Nucleus accumbens (tissue), 56 donors: Measurements from ENCODE around the gene KLHL26.

ENCODE experiments used
- DNase-seq, 56 donors: peaks; one replicate each; lab custom pipeline; 2025; lab: John Stamatoyannopoulos, UW

The KLHL26 gene

DNA sequence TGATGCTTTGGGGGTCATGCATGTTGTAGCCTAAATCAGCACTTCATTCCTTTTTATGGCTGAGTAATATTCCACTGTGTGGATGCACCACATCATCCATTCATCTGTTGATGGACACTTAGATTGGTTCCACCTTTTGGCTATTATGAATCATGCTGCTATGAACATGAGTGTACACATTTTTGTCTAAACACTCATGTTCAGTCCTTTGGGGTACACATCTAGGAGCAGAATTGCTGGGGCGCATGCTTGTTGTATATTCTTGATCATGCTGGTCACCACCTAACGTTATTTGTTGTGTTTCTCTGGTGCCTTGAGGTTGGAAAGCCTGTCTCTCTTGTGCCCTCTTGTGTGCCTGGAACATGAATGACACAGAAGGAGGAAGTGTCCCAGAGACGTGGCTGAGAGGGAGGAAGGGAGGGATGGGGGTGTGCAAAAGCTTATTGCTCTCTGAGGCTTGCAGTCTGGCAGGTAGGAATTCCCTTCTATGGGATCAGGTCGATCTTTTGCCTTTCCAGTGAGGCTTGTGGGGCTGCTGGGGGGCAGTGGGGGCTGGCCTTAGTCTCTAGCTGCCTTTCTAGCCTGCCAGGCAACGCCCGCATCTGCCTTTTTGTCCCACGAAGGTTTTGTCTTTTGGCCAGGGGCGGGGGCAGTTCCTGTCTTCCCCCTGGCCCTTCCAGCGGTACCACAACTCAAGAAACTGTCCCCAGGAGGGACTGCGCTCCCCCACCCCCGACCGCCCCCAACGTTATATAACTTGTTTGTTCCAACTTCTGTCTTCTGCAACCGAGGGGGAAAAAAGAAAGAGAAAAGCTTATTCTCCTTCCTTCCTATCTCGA, 7.6 kb downstream of the KLHL26 start:
- peak in 37 of 56 donors; percentile 15 to 79 (median 52) for DNase-seq

DNA sequence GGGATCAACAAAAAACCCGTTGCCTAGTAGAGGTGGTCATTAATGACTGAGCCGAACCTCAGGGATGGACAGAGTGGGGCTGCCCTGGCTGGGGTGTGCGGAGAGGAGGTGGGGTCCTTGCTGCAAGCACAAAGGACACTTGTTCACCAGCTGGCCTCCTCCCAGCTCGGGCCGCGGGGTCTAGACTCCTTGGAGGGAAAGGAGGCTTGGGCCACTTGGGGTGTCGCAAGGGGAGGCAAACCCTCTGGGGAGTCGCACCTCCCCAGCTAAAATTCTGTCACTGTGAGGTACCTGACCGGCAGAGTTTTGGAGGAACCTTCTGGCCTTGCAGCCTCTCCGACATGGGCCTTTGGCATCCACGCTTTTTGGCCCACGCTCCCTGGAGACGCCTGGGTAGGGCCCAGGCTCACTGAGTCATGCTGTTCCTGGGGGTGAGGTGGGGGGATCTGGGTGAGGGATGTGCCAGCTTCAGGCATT, 8.2 kb downstream of the KLHL26 start:
- peak in 52 of 56 donors; percentile 20 to 94 (median 74) for DNase-seq

DNA sequence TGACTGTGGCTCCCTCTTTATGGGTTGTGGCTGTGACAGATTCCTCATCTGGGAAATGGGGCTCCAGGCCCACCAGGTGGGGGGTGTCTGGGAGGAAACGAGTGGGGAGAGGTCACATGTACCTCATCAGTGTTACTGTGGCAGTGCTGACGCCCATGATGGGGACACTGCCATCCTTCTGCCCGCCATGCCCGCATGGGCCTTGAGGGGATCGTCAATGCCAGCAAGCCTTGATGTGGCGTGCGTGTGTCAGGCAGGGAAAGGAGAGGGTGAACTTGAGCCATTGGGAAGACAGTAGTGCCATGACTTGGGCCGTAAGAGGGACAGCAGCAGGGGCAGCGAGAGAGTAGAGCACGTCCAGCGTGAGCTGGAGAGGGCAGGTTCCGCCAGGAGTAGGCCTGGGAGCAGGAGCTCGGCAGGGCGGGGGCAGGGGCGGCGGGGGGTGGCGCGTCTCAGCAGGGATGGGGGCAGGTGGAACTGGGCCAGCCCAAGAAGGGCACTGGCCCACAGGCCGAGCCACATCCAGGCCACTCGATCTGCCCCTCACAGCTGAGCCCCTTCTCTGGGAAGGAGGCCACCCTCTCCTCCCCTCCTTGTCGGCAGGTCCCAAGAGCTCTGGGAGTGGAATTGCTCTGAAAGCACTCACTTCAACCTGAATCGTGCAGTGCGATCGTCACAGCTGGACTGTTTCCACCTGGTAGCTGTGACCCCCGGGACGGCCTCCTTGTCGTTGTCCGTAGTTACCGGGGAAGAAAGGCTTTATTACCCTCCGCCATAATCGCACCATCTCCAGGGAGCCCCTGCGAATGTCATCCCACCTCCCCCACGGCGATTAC, 9.9 kb downstream of the KLHL26 start:
- peak in 4 of 56 donors; percentile 10 to 59 (median 34) for DNase-seq

- DNase-seq = no peak
These were observed 10.5 kb downstream of the KLHL26 start for GRCh38 chr19:18647371-18647767.

- no peak for DNase-seq
These were observed 11.0 kb downstream of the KLHL26 start for GRCh38 chr19:18647807-18648206.

- DNase-seq = no peak
These were observed 12.1 kb downstream of the KLHL26 start for GRCh38 chr19:18648973-18649315.

DNA sequence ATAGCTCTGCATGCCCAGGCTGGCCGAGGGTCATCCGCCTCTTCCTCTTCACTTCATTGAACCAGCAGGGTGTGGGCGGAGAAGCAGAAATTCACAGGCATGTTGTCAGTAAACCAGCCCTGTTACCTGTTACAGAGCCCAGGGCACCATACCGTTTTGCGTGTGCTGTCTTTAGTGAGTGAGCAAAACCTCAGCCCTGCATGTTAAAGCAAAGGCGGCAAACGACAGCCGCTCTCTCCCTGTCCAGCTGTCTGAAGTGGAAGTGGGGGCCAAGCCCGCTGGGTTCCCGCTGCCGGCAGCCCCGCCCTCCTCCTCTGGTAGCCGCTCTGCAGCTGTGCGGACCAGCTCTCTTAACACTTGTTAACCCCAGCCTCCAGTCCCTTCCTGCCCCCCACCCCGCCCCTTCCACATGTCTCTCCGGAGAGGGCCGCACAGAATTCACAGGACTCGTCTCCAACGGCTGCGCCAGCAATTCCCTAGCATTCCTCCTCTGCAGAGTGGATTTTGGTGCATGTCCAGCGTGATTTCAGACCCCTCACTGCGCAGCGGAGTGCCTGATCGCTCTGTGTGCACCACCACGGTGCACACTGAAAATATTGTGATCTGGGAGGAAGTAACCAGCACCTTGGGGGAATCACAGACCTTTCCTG, 12.7 kb downstream of the KLHL26 start:
- peak in 37 of 56 donors; percentile 11 to 75 (median 36) for DNase-seq

- DNase-seq = peak in 2 of 56 donors; percentile 8 to 48
These were observed 13.2 kb downstream of the KLHL26 start for GRCh38 chr19:18650021-18650390.

GRCh38 chr19:18650468-18651041, 13.7 kb downstream of the KLHL26 start:
- DNase-seq = no peak

- no peak for DNase-seq
These were observed 14.5 kb downstream of the KLHL26 start for GRCh38 chr19:18651300-18651699.

DNA sequence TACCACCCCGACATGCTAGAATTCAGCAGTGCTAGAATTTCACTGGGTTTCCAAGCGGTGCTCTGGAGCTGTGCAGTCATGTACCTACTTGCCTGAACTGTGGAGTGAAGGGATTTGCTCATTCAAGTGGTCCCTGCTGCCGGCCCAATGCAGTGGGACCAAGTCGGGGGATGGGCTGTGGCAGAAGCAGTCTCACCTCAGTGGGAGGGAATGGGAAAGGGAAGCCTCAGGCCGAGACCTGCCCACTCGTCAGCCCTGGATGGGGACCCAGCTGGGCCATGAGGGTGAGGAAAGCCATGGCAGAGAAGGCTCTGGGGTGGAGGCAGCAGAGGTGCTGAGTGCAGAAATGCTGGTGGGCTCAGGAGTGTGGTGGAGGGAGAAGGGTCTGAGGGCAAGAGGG, 14.9 kb downstream of the KLHL26 start:
- DNase-seq = no peak

GRCh38 chr19:18653853-18654252, 17.0 kb downstream of the KLHL26 start:
- DNase-seq = no peak

- DNase-seq = no peak
These were observed 17.6 kb downstream of the KLHL26 start for GRCh38 chr19:18654469-18654868.

GRCh38 chr19:18655173-18655844, 18.5 kb downstream of the KLHL26 start:
- DNase-seq = no peak

GRCh38 chr19:18656337-18657086, 19.7 kb downstream of the KLHL26 start:
- DNase-seq = no peak

- peak in 19 of 56 donors; percentile 7 to 67 (median 33) for DNase-seq
These were observed 20.9 kb downstream of the KLHL26 start for GRCh38 chr19:18657590-18658365.

DNA sequence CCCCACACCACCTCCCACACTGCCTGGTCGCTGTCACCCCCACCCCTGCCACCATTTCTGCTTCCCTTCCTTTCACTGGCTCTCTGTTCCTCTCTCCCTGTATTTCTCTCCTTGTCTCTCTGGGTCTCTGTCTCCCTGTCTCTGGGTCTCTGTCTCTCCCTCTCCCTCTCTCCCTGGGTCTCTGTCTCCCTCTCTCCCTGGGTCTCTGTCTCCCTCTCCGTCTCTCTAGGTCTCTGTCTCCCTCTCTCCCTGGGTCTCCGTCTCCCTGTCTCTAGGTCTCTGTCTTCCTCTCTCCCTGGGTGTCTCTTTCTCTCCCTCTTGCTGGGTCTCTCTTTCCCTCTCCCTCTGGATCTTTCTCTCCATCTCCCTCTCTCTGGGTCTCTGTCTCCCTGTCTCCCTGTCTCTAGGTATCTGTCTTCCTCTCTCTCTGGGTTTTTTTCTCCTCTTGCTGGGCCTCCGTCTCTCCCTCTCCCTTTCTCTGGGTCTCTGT, 21.6 kb downstream of the KLHL26 start:
- no peak for DNase-seq
